ENCODE data around the gene GATAD2B.
"Not testable (repeated sequence)": the region's sequence is repeated elsewhere in the genome, so short reads cannot be mapped to it uniquely, and the experiment has no call there.

GATAD2B gene

DNA sequence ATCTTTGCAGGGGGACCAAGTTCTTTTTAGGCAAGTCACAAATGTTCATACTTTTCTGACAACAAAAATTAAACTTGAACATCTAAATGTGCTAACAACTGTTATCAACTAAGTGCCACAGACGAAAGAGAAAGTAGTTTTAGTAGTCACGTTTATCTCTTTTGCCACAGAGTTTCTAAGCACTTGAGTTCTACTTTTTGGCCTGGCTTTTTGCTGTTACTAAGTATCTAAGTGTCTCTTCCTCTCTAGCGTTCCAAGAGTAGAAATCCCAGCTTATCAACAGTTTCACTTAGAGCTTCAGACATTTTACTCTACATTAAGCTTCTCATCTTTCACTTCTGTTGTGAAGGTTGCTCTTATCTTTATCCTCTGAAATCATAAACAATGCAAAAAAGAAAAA, 34.2 kb downstream of the GATAD2B start:
- DNase-seq (ENCODE audit: low read depth), result no peak

DNA sequence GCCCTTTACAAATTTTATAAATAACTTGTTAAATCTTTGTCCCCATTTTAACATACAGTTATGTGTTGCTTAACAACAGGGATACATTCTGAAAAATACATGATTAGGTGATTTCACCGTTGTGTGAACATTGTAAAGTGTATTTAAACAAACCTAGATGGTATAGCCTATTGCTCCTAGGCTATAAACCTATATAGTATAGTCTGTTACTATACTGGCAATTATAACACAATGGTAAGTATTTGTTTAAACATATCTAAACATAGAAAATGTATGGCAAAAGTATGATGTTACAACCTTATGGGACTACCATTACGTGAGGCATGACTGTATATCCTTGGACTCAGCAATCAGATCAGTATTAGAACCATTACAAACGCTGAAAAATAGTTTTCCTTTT, 36.6 kb downstream of the GATAD2B start:
- DNase-seq (ENCODE audit: low read depth), result no peak

DNA sequence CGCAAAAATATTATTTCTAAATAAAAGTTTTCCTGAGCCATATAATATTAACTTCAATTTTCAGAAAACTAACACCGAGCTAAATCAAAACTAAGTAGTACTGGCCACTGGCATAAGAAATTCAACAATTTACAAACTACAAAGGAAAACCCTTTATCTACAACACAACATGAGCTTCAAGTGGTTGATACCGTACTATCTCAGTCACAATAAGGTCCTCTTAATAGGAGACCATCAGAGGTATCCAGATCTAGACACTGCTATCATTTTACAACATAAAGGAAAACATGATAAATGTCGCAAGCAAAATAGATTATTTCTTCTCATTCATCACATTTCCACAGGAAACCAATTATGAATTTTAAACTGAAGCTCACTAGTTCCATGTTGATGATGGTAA, 39.5 kb downstream of the GATAD2B start:
- no peak for DNase-seq (ENCODE audit: low read depth)

DNA sequence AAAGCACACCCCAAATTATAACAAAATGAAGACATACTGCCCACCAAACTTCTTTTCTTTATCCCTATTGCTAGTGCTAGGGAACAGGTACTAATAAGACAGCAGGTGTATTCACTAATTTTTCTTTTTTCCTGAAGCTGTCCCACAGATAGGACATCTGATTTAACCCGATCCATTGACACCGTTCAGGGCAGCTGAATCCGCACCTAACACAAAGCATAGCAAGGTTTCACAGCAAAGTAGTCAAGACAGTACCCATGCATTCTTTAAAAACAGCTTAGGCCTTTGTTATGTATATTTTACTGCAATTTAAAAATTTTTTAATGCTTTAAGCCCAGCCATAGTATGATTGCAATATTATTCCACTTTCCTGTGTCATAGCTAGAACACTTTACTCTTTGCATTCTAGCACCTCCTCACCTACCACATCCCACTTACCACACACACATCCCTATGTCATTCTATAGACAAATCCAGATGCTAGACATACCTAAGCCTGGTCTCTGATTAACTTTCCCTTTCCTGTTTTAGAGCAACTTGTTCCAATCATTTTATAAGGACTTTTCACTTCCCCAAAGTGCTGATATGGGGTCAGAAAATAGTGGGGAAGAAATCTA, 40.4 kb downstream of the GATAD2B start:
- DNase-seq (ENCODE audit: low read depth), result no peak

DNA sequence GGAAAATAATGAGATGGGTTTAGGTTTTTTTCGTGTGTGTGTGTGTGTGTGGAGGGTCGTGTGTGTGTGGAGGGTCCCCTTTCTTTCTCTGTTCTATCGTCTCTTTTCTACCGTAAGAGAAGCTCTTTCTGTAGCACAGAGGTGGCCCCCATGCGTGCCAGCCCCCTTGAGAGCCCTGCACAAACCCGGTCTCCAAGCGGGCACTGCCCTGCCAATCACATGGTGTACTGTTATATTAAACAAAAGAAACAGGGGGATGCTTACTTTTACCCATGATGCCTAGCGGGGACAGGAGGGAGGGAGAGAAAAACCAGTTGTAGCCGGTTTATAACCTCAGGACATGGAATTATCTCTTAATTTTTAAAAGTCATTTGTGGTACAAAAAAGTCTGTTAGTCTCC, 41.0 kb downstream of the GATAD2B start:
- no peak for DNase-seq (ENCODE audit: low read depth)

DNA sequence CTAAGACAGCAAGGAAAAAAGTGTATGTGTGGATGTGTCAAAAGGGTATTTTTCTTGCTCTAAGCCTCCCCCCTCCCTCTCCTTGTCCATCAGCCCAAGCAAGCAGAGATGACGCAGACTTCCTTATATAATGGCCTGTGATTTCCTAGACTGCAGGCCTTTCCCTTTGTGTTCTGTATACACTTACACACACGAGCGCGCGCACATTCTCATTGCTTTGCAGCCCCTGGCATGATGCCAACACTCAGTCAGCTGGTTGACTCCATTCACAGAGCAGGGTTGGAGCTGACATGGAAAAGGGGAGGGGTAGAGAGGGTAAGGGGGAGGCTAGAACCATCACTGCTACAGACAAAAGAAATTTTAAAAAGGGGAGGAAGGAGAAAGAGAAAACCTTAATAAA, 41.8 kb downstream of the GATAD2B start:
- peak; percentile 26 for DNase-seq (ENCODE audit: low read depth)

DNA sequence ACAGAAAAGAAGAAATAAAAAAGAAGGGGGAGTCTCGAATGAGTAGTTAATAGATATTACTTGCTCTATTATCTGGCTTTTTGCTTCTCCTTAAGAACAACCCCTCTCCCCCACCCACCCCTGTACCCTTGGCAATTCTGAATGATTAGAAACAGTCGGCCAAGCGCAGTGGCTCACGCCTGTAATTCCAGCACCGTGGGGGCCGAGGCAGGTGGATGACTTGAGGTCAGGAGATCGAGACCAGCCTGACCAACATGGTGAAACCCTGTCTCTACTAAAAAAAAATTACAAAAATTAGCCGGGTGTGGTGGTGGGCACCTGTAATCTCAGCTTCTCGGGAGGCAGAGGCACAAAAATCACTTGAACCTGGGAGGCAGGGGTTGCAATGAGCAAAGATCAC, 42.7 kb downstream of the GATAD2B start:
- DNase-seq (ENCODE audit: low read depth), result no peak

DNA sequence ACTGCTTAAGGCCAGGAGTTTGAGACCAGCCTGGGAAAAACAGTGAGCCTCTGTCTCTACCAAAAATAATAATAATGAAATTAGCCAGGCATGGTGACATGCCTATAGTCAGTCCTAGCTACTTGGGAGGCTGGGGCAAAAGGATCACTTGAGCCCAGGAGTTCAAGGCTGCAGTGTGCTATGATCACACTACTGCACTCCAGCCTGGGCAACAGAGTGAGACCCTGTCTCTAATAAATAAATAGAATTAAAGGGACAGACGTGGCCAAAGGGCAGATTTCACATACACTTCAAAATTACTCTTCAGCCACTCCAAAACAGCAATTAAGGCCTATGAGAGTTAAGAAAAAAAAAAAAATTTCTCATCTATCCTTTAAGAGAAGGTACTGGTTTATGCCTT, 45.7 kb downstream of the GATAD2B start:
- no peak for DNase-seq (ENCODE audit: low read depth)

DNA sequence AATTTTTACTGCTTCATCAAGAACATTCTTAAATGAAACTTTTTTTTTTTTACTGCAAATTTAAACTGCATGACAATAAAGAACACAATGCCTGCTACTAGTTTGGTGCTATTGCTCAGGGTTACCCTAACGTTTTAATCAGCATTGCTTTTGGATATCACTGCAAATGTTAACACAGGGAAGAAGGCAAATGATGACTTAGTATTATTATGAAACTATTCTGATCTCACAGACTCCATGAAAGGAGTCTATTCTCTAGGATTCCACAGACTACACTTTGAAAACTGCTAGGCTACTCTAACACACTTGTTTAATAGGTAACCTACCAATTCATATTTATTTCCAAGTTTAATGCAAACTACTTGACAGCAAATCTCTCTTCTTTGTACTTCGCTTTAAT, 49.8 kb downstream of the GATAD2B start:
- DNase-seq (ENCODE audit: low read depth), result no peak

DNA sequence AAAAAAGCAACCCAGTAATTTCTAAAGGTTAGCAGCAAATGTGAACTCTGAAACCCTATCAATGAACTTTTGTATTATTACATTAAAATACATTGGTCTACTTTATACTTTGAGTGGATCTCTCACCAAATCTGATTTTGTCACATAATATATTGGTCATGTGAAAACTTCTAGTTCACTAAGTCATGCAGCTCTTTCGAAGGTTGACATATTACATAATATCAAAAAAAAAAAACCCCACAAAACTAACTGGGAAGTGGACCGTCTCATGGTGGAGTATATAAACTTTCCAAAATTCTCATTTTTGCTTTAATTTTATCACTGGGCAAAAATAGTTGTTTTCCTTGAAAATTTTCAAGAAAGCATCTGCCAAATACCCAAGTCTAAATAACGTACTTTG, 50.4 kb downstream of the GATAD2B start:
- no peak for DNase-seq (ENCODE audit: low read depth)

DNA sequence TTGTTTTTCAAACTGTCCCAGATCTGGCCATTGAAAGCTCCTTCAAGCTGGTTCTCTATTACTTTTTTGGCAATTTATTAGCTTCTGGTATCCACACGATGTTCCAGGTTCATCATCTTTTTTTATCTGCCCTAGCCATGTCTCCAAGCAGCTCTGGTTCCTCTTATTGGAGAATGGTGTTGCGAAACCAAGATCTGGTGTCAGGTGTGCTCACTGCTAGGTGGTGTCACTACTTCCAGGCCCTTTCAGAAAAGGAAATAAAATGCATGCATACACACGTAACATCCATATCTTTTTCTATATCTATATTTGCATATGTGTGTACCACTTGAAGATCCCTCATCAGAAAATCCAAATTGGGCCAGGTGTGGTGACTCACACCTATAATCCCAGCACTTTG, 53.3 kb downstream of the GATAD2B start:
- no peak for DNase-seq (ENCODE audit: low read depth)

DNA sequence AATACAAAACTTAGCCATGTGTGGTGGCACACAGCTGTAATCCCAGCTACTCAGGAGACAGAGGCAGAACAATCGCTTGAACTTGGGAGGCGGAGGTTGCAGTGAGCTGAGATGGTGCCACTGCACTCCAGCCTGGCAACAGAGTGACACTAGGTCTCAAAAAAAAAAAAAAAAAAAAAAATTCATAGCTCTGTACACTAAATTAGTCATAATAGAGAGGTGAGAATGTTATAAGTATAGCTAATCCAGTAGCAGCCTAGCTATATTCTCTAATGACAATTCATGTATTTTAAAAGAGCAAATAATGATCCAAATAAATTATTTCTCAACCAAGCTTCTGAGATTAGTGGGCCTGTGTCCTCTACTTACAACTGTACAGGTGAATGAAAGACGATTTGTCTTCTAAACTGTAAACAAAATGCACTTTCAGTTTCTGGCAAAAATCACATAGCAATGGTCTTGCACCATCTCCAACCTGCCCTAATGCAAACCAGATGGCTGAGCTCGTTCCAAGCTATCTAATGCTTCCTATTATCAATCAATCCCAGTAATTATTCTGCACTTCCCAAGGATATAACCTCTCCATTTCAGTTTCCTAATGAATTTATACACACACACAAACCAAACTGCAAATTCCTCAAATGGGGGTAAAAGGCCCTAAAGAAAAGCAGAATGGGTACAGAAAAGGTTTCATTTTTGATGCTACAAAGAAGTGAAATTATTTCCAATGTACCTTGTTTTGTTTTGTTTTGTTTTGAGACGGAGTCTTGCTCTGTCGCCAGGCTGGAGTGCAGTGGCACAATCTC, 56.5 kb downstream of the GATAD2B start:
- no peak for DNase-seq (ENCODE audit: low read depth)

DNA sequence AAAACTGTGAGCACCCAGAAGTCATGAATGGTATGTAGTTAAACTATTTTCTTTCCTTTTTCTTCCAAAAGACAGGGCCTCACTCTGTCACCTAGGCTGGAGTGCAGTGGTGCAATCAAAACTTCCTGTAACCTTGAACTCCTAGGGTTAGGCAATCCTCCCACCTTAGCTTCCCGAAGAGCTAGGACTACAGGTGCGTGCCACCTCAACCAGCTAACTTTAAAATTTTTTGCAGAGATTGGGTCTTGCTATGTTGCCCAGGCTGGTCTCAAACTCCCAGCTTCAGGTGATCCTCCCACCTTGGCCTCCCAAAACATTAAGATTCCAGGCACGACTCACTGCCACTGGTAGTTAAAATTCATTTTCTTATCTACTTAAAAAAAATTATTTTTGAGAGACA, 62.5 kb downstream of the GATAD2B start:
- DNase-seq (ENCODE audit: low read depth), result no peak

DNA sequence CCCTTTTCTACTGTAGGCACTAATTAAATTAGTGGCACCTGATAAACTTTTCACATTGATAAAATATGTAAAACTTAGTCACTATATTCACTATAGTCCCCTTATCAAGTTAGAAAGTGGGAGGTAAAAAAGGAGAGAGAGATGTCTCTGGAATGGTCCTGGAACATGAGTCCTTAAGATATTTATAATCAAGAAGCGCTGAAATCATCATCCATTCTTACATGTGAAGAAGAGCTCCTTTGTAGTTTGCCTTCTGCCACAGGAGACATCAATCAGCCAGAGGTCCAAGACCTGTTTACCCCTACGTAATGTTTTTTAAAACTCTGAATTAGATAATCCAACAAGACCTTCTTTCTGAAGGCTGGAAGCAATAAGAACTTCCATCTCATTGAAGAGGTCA, 65.3 kb downstream of the GATAD2B start:
- DNase-seq (ENCODE audit: low read depth), result no peak

DNA sequence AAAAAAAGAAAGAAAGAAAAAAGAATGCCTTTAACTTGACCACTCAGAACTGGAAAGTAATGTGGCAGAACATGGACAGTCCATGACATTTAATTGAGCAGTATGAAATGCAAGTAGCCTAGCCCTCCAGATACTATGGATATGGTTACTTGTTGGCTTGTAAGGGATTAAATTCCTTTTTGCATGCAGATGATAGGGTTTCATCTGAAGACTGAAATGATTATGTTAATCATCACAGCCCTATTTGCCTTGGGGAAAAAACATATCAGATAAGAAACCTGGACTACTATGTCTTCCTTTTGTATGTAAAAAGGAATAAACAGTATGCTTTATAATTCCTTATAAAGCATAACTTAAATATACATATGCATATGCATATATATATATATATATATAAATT, 66.0 kb downstream of the GATAD2B start:
- no peak for DNase-seq (ENCODE audit: low read depth)

DNA sequence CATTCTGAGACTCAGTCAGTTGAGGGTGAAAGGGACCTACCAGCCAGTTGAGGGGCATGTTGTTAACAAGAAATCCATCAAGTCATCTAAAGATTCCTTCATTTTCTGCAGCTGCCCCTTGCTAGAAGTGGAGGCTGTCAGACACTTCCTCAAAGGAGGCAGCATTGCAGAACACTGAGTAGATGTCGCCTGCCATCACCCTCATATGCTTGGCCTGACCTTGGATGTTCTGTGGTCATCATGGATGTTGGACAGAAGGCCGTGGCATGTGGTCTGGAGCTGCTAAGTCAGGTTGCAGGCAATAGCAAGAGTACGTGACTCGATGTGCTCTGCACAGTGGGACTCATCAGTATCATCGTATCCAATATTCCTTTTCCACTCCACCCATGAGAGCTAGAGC, 70.6 kb downstream of the GATAD2B start:
- DNase-seq (ENCODE audit: low read depth), result no peak

DNA sequence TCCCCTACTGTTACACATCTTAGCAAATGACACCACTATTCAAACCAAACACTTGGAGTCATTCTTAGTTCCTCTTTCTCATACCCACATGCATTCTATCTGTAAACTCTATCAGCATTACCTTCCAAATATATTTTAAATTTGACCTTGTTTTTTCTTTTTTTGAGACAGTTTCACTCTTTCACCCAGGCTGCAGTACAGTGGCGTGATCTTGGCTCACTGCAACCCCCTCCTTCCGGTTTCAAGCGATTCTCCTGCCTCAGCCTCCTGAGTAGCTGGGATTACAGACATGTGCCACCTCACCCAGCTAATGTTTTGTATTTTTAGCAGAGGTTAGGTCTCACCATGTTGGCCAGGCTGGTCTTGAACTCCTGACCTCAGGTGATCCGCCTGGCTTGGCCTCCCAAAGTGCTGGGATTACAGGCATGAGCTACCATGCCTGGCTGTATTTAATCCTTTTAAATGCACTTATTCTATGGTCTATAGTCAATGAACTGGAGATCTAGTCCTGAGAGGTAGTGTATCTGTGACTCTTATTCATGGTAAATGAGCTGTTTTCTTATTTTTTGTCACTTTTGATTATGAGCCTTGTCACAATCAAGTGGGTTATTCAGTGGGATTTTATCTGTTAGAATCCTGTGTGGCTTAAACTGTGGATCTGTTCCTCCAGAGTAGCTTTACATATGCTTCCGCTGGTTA, 73.1 kb downstream of the GATAD2B start:
- no peak for DNase-seq (ENCODE audit: low read depth)

DNA sequence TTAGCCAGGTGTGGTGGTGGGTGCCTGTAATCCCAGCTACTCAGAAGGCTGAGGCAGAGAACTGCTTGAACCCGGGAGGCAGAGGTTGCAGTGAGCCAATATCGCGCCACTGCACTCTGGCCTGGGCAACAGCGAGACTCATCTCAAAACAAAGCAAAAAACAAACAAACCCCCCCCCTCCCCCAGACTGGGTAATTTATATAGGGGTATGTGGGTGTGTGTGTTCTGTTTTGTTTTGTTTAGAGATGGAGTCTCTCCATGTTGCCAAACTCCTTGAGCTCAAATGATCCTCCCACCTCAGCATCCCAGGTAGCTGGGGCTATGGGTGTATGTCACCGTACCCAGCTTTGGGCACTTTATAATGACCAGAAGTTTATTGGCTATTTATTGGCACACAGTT, 74.0 kb downstream of the GATAD2B start:
- no peak for DNase-seq (ENCODE audit: low read depth)

DNA sequence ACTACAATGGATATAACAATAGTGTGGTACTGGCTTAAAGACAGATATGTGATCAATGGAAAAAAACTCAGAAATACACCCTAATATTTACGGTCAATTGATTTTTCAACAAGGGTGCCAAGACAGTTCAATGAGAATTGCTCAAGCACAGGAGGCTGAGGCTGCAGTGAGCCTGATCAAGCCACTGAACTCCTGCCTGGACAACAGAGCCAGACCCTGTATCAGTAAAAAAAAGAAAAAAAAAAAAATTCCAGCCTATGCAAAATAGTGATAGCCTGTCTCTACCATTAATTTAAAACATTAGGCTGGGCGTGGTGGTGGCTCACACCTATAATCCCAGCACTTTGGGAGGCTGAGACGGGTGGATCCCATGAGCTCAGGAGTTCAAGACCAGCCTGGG, 77.6 kb downstream of the GATAD2B start:
- no peak for DNase-seq (ENCODE audit: low read depth)

DNA sequence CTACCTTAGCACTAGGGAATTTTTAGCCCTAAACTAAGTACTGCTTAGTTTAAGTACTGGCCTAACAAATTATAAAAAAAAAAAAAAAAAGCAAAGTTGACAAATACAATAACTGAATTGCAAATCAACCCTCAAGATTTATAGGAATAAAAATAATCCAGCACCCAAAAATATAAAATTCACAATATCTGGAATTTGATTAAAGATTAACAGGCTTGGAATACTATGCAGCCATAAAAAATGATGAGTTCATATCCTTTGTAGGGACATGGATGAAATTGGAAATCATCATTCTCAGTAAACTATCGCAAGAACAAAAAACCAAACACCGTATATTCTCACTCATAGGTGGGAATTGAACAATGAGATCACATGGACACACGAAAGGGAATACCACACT, 78.4 kb downstream of the GATAD2B start:
- not testable (repeated sequence) for DNase-seq (ENCODE audit: low read depth)

DNA sequence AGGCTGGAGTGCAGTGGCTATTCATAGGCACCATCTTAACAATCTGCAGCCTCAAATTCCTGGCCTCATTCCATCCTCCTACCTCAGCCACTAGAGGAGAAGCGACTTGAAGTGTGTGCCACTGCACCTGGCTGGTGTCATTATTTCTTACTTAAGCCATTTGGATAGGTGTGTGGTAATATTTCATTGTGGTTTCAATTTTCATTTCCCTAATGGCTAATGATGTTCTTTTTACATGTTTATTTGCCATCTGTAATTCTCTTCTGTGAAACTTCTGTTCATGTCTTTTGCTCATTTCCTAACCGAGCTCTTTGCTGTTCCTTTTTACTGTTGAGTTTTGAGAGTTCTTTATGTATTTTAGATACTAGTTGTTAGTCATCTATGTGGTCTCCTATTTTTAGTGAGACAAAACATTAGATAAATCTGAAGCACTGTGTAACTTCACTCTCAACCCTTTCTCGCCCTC, 80.7 kb downstream of the GATAD2B start:
- no peak for DNase-seq (ENCODE audit: low read depth)

DNA sequence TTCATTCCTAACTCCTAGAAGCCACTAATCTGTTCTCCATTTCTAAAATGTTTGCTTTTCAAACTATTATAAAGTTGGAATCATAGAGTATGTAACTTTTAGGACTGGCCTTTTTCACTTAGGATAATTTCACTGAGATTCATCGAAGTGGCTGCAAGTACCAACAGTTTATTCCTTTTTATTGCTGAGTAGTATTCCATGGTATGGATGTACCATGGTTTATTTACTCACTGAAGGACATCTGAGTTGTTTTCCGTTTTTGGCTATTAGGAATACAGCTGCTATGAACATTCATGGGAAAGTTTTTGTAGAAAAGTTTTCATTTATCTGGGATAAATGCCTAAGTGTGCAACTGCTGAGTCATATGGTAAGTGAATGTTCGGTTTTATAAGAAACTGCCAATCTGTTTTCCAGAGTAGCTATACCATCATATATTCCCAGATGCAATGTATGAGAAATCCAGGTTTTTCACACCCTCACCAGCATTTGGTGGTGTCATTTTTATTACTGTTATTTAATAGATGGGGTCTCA, 81.2 kb downstream of the GATAD2B start:
- DNase-seq (ENCODE audit: low read depth), result no peak

DNA sequence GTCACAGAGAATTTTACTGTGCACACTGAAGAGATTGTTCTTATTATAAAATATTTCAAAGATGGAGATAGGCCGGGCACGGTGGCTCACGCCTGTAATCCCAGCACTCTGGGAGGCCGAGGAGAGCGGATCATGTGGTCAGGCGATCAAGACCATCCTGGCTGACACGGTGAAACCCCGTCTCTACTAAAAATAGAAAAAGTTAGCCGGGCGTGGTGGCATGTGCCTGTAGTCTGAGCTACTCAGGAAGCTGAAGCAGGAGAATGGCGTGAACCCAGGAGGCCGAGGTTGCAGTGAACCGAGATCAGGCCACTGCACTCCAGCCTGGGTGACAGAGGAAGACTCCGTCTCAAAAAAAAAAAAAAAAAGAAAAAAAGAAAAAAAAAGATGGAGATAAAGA, 82.0 kb downstream of the GATAD2B start:
- DNase-seq (ENCODE audit: low read depth), result not testable (repeated sequence)

Measured in activated T-cell treated with anti-CD3 and anti-CD28 coated beads for 1 hour (primary cell).